ENCODE measurements around the gene SCAMP5. TPM values are rescaled to one million over a fixed set of nuclear protein-coding genes. Genes with fewer than 3 reads are reported as not detected.
A peak's percentile ranks its signal among the peaks of the same experiment; 100 is the strongest.

SCAMP5 gene
- total RNA-seq, 1 experiment from 2014 or later: 17.7 TPM

- Histone ChIP-seq H3K4me3 (ENCODE audit: insufficient read depth, low read depth, low read length) (no peak overlapping the region), H3K36me3 (replicated peaks; ENCODE audit: control insufficient read depth, insufficient read depth, low read length) (no peaks in the 10 kb centered on the region)
These were observed 2.7 kb upstream of the SCAMP5 start for GRCh38 chr15:74992619-74993018.

GRCh38 chr15:74994236-74994635 is 1.1 kb upstream of the SCAMP5 start:
- no peak overlapping the region for H3K4me3 ChIP-seq (ENCODE audit: insufficient read depth, low read depth, low read length)
- no peak for DNase-seq
- peaks cover 15% of the 10 kb centered on the region; the same call in 1 of the 2 replicates for H3K27me3 ChIP-seq (ENCODE audit: control insufficient read depth, insufficient read depth, low read length)
- no peaks in the 10 kb centered on the region for H3K36me3 ChIP-seq (replicated peaks; ENCODE audit: control insufficient read depth, insufficient read depth, low read length)

More at GRCh38 chr15:74992619-74993018, 2.7 kb upstream of the SCAMP5 start:
- DNase-seq: no peak
- H3K27me3 ChIP-seq (ENCODE audit: control insufficient read depth, insufficient read depth, low read length): peaks cover 15% of the 10 kb centered on the region

GRCh38 chr15:74994685-74995084 is 678 bp upstream of the SCAMP5 start:
- DNase-seq: no peak
- Histone ChIP-seq H3K36me3 (replicated peaks; ENCODE audit: control insufficient read depth, insufficient read depth, low read length) (no peaks in the 10 kb centered on the region), H3K27me3 (ENCODE audit: control insufficient read depth, insufficient read depth, low read length) (peaks cover 15% of the 10 kb centered on the region; the same call in 1 of the 2 replicates), H3K4me3 (ENCODE audit: insufficient read depth, low read depth, low read length) (no peak overlapping the region)

GRCh38 chr15:74995779-74996765 is 709 bp downstream of the SCAMP5 start:
- no peaks in the 10 kb centered on the region for H3K36me3 ChIP-seq (replicated peaks; ENCODE audit: control insufficient read depth, insufficient read depth, low read length)
- DNase-seq: peak; percentile 86
- peaks cover 15% of the 10 kb centered on the region; the same call in 1 of the 2 replicates for H3K27me3 ChIP-seq (ENCODE audit: control insufficient read depth, insufficient read depth, low read length)
- H3K4me3 ChIP-seq (ENCODE audit: insufficient read depth, low read depth, low read length): peak overlapping the region; percentile 79

GRCh38 chr15:74997141-74997540 is 1.8 kb downstream of the SCAMP5 start:
- no peaks in the 10 kb centered on the region for H3K36me3 ChIP-seq (replicated peaks; ENCODE audit: control insufficient read depth, insufficient read depth, low read length)
- H3K27me3 ChIP-seq (ENCODE audit: control insufficient read depth, insufficient read depth, low read length): peaks cover 15% of the 10 kb centered on the region; the same call in 1 of the 2 replicates
- DNase-seq: no peak
- no peak overlapping the region for H3K4me3 ChIP-seq (ENCODE audit: insufficient read depth, low read depth, low read length)

GRCh38 chr15:74997543-74997942 is 2.2 kb downstream of the SCAMP5 start:
- H3K27me3 ChIP-seq (ENCODE audit: control insufficient read depth, insufficient read depth, low read length): peaks cover 15% of the 10 kb centered on the region; the same call in 1 of the 2 replicates
- DNase-seq: no peak
- H3K36me3 ChIP-seq (replicated peaks; ENCODE audit: control insufficient read depth, insufficient read depth, low read length): no peaks in the 10 kb centered on the region
- H3K4me3 ChIP-seq (ENCODE audit: insufficient read depth, low read depth, low read length): no peak overlapping the region

GRCh38 chr15:75001310-75001709 is 5.9 kb downstream of the SCAMP5 start:
- no peak overlapping the region for H3K4me3 ChIP-seq (ENCODE audit: insufficient read depth, low read depth, low read length)
- no peaks in the 10 kb centered on the region for H3K36me3 ChIP-seq (replicated peaks; ENCODE audit: control insufficient read depth, insufficient read depth, low read length)
- peaks cover 8% of the 10 kb centered on the region; the same call in 1 of the 2 replicates for H3K27me3 ChIP-seq (ENCODE audit: control insufficient read depth, insufficient read depth, low read length)
- no peak for DNase-seq

- Histone ChIP-seq H3K4me3 (ENCODE audit: insufficient read depth, low read depth, low read length) (no peak overlapping the region), H3K36me3 (replicated peaks; ENCODE audit: control insufficient read depth, insufficient read depth, low read length) (no peaks in the 10 kb centered on the region; the same call in 1 of the 2 replicates), H3K27me3 (ENCODE audit: control insufficient read depth, insufficient read depth, low read length) (no peaks in the 10 kb centered on the region)
- DNase-seq: no peak
These were observed 7.0 kb downstream of the SCAMP5 start for GRCh38 chr15:75002398-75002797.

GRCh38 chr15:75007216-75007615 is 11.9 kb downstream of the SCAMP5 start:
- H3K4me3 ChIP-seq (ENCODE audit: insufficient read depth, low read depth, low read length): no peak overlapping the region
- peaks cover 4% of the 10 kb centered on the region for H3K36me3 ChIP-seq (replicated peaks; ENCODE audit: control insufficient read depth, insufficient read depth, low read length)
- no peaks in the 10 kb centered on the region for H3K27me3 ChIP-seq (ENCODE audit: control insufficient read depth, insufficient read depth, low read length)
- no peak for DNase-seq

GRCh38 chr15:75008221-75008625 is 12.9 kb downstream of the SCAMP5 start:
- DNase-seq: no peak
- Histone ChIP-seq H3K4me3 (ENCODE audit: insufficient read depth, low read depth, low read length) (no peak overlapping the region), H3K27me3 (ENCODE audit: control insufficient read depth, insufficient read depth, low read length) (no peaks in the 10 kb centered on the region), H3K36me3 (replicated peaks; ENCODE audit: control insufficient read depth, insufficient read depth, low read length) (peaks cover 6% of the 10 kb centered on the region)

GRCh38 chr15:75008629-75009326 is 13.4 kb downstream of the SCAMP5 start:
- Histone ChIP-seq H3K27me3 (ENCODE audit: control insufficient read depth, insufficient read depth, low read length) (no peaks in the 10 kb centered on the region), H3K36me3 (replicated peaks; ENCODE audit: control insufficient read depth, insufficient read depth, low read length) (peaks cover 6% of the 10 kb centered on the region), H3K4me3 (ENCODE audit: insufficient read depth, low read depth, low read length) (no peak overlapping the region)
- DNase-seq: no peak

GRCh38 chr15:75016431-75016830 is 21.1 kb downstream of the SCAMP5 start:
- no peak overlapping the region for H3K4me3 ChIP-seq (ENCODE audit: insufficient read depth, low read depth, low read length)
- H3K27me3 ChIP-seq (ENCODE audit: control insufficient read depth, insufficient read depth, low read length): no peaks in the 10 kb centered on the region
- peaks cover 14% of the 10 kb centered on the region for H3K36me3 ChIP-seq (replicated peaks; ENCODE audit: control insufficient read depth, insufficient read depth, low read length)
- DNase-seq: no peak

- no peak for DNase-seq
- Histone ChIP-seq H3K4me3 (ENCODE audit: insufficient read depth, low read depth, low read length) (no peak overlapping the region), H3K27me3 (ENCODE audit: control insufficient read depth, insufficient read depth, low read length) (no peaks in the 10 kb centered on the region), H3K36me3 (replicated peaks; ENCODE audit: control insufficient read depth, insufficient read depth, low read length) (peaks cover 7% of the 10 kb centered on the region)
These were observed 24.6 kb downstream of the SCAMP5 start for GRCh38 chr15:75019916-75020315.

- DNase-seq: no peak
- no peak overlapping the region for H3K4me3 ChIP-seq (ENCODE audit: insufficient read depth, low read depth, low read length)
- H3K36me3 ChIP-seq (replicated peaks; ENCODE audit: control insufficient read depth, insufficient read depth, low read length): peaks cover 6% of the 10 kb centered on the region
- H3K27me3 ChIP-seq (ENCODE audit: control insufficient read depth, insufficient read depth, low read length): no peaks in the 10 kb centered on the region
These were observed 26.0 kb downstream of the SCAMP5 start for GRCh38 chr15:75021341-75021740.

- Histone ChIP-seq H3K27me3 (ENCODE audit: control insufficient read depth, insufficient read depth, low read length) (no peaks in the 10 kb centered on the region), H3K36me3 (replicated peaks; ENCODE audit: control insufficient read depth, insufficient read depth, low read length) (peaks cover 1% of the 10 kb centered on the region), H3K4me3 (ENCODE audit: insufficient read depth, low read depth, low read length) (no peak overlapping the region)
- DNase-seq: no peak
These were observed 27.4 kb downstream of the SCAMP5 start for GRCh38 chr15:75022783-75023180.

All from H7 (cell line).